Hematopoietic multipotent progenitor cell (in vitro differentiated cells): ENCODE measurements around the gene FKBP11. TPM values are rescaled to one million over a fixed set of nuclear protein-coding genes. Genes with fewer than 3 reads are reported as not detected.

ENCODE experiments used
- DNase-seq, 3 donors: peaks; one replicate each; pipeline ENCODE4 v3.0.0-alpha.2; 2011 to 2015; ENCODE audit warnings: low read depth in 2 of 3, low spot score in 2 of 3
- total RNA-seq: library from RNA; depleted of rRNA; stranded (reverse); fragments of >200 nt; gene quantifications from one replicate; pipeline ENCODE4 v1.2.3, GENCODE V29; 2012

FKBP11 gene
- total RNA-seq, 1 donor: 8.6 TPM

GRCh38 chr12:48956279-48957140 is 31.2 kb upstream of the FKBP11 start:
- DNase-seq: peak in 2 of 3 donors; percentile 70 to 78

GRCh38 chr12:48954841-48955501 is 29.7 kb upstream of the FKBP11 start:
- peak in 1 of 3 donors; percentile 81 for DNase-seq

- DNase-seq: no peak
Observed at GRCh38 chr12:48954061-48954460, 28.8 kb upstream of the FKBP11 start.

GRCh38 chr12:48952691-48953090 is 27.4 kb upstream of the FKBP11 start:
- no peak for DNase-seq

GRCh38 chr12:48947727-48948126 is 22.4 kb upstream of the FKBP11 start:
- no peak for DNase-seq

- DNase-seq: no peak
Observed at GRCh38 chr12:48946943-48947342, 21.7 kb upstream of the FKBP11 start.

GRCh38 chr12:48946205-48946604 is 20.9 kb upstream of the FKBP11 start:
- DNase-seq: no peak

- no peak for DNase-seq
Observed at GRCh38 chr12:48943221-48943620, 17.9 kb upstream of the FKBP11 start.

- peak in 2 of 3 donors; percentile 75 to 85 for DNase-seq
Observed at GRCh38 chr12:48940181-48940580, 14.9 kb upstream of the FKBP11 start.

GRCh38 chr12:48938805-48939204 is 13.5 kb upstream of the FKBP11 start:
- DNase-seq: no peak

- DNase-seq: no peak
Observed at GRCh38 chr12:48937170-48937569, 11.9 kb upstream of the FKBP11 start.

- peak in 2 of 3 donors; percentile 63 to 80 for DNase-seq
Observed at GRCh38 chr12:48936379-48936979, 11.2 kb upstream of the FKBP11 start.

GRCh38 chr12:48934312-48934706 is 9.0 kb upstream of the FKBP11 start:
- DNase-seq: peak in 1 of 3 donors; percentile 21

GRCh38 chr12:48933664-48934311 is 8.5 kb upstream of the FKBP11 start:
- DNase-seq: no peak

- DNase-seq: no peak
Observed at GRCh38 chr12:48932878-48933277, 7.6 kb upstream of the FKBP11 start.

GRCh38 chr12:48930475-48930874 is 5.2 kb upstream of the FKBP11 start:
- DNase-seq: no peak

- DNase-seq: no peak
Observed at GRCh38 chr12:48929551-48929950, 4.3 kb upstream of the FKBP11 start.

- DNase-seq: no peak
Observed at GRCh38 chr12:48927261-48927660, 2.0 kb upstream of the FKBP11 start.

GRCh38 chr12:48924617-48925303 is 532 bp downstream of the FKBP11 start:
- peak; percentile 61 to 79 (median 73) for DNase-seq

GRCh38 chr12:48923117-48923516 is 2.2 kb downstream of the FKBP11 start:
- DNase-seq: no peak
